Mucosa of rectum (tissue), 2 donors: ENCODE results near the gene HSF2.
A peak's percentile ranks its signal among the peaks of the same experiment; 100 is the strongest.

Experiments
- H3K27ac ChIP-seq, 2 donors: one replicate each; pipeline ENCODE4 v1.7.0; 2013; ENCODE audit warnings: inconsistent platforms in 2 of 2, low read depth in 2 of 2, low read length in 2 of 2
- H3K27me3 ChIP-seq, 2 donors: one replicate each; pipeline ENCODE4 v1.7.0; 2013; ENCODE audit warnings: low read length in 2 of 2; ENCODE audit not compliant: control insufficient read depth in 2 of 2, insufficient read depth in 2 of 2
- H3K36me3 ChIP-seq, 2 donors: one replicate each; pipeline ENCODE4 v1.7.0; 2013; ENCODE audit warnings: low read length in 2 of 2; ENCODE audit not compliant: control insufficient read depth in 2 of 2, insufficient read depth in 2 of 2
- H3K4me1 ChIP-seq, 2 donors: one replicate each; pipeline ENCODE4 v1.7.0; 2013; ENCODE audit warnings: low read length in 2 of 2, mild to moderate bottlenecking in 1 of 2; ENCODE audit not compliant: control insufficient read depth in 2 of 2, insufficient read depth in 2 of 2
- H3K4me3 ChIP-seq, 2 donors: one replicate each; pipeline ENCODE4 v1.7.0; 2013; ENCODE audit warnings: low read length in 2 of 2
- H3K9ac ChIP-seq, 2 donors: one replicate each; pipeline ENCODE4 v1.7.0; 2013; ENCODE audit warnings: low read length in 2 of 2, low read depth in 1 of 2, mild to moderate bottlenecking in 1 of 2
- H3K9me3 ChIP-seq, 2 donors: one replicate each; pipeline ENCODE4 v1.7.0; 2013; ENCODE audit warnings: low read length in 2 of 2; ENCODE audit not compliant: control insufficient read depth in 2 of 2
- donor health status: healthy.
- donor health status: Normal muscosa, but diverticular disease.

HSF2 gene

GRCh38 chr6:122472022-122472340 lies 72.5 kb downstream of the HSF2 start:
- H3K27ac ChIP-seq, result peak overlapping the region; percentile 97 to 98
- peak overlapping the region; percentile 97 to 99 for H3K9ac ChIP-seq
- no peaks in the 10 kb centered on the region for H3K9me3 ChIP-seq
- H3K4me1 ChIP-seq, result peaks cover 0 to 7% of the 10 kb centered on the region in 2 donors
- H3K4me3 ChIP-seq, result peak overlapping the region; percentile 100
- no peaks in the 10 kb centered on the region for H3K36me3 ChIP-seq
- no peaks in the 10 kb centered on the region for H3K27me3 ChIP-seq

GRCh38 chr6:122476131-122476530 lies 76.7 kb downstream of the HSF2 start:
- Histone ChIP-seq H3K4me1 (no peaks in the 10 kb centered on the region), H3K4me3 (no peak overlapping the region), H3K9ac (no peak overlapping the region), H3K36me3 (no peaks in the 10 kb centered on the region), H3K27me3 (no peaks in the 10 kb centered on the region), H3K27ac (no peak overlapping the region), H3K9me3 (no peaks in the 10 kb centered on the region)

- H3K27me3 ChIP-seq, result no peaks in the 10 kb centered on the region
- H3K27ac ChIP-seq, result no peak overlapping the region
- no peaks in the 10 kb centered on the region for H3K36me3 ChIP-seq
- no peak overlapping the region for H3K4me3 ChIP-seq
- no peaks in the 10 kb centered on the region for H3K9me3 ChIP-seq
- no peak overlapping the region for H3K9ac ChIP-seq
- no peaks in the 10 kb centered on the region for H3K4me1 ChIP-seq
These were observed 83.3 kb downstream of the HSF2 start for GRCh38 chr6:122482750-122483080.
